Astrocyte (in vitro differentiated cells and primary cell): ENCODE data around the gene C1orf174. TPM values are rescaled to one million over a fixed set of nuclear protein-coding genes. Genes with fewer than 3 reads are reported as not detected.

ENCODE experiments used
- DNase-seq: peaks from one replicate; pipeline ENCODE4 v3.0.0-alpha.2; 2010; ENCODE audit warnings: low read depth
- FAIRE-seq: peaks from 2 replicates; lab custom pipeline; 2011; peaks lifted over from hg19 to GRCh38; lab: Jason Lieb, UNC
- H2AFZ ChIP-seq: 2 replicates; pipeline ENCODE4 v1.6.0; 2012; ENCODE audit warnings: low read depth, low read length, inconsistent platforms
- H3K27ac ChIP-seq: 2 replicates; pipeline ENCODE4 v1.5.1; 2011; ENCODE audit warnings: low read depth, low read length, inconsistent platforms
- H3K27me3 ChIP-seq: 2 replicates; pipeline ENCODE4 v1.6.0; 2011; ENCODE audit warnings: low read length, inconsistent platforms; ENCODE audit not compliant: insufficient read depth
- H3K36me3 ChIP-seq: 2 replicates; pipeline ENCODE4 v1.5.1; 2011; ENCODE audit warnings: low read length, inconsistent platforms; ENCODE audit not compliant: insufficient read depth
- H3K4me1 ChIP-seq: 2 replicates; pipeline ENCODE4 v1.5.1; 2011; ENCODE audit warnings: low read length, inconsistent platforms; ENCODE audit not compliant: insufficient read depth
- H3K4me2 ChIP-seq: 2 replicates; pipeline ENCODE4 v1.6.0; 2012; ENCODE audit warnings: low read length, inconsistent platforms
- H3K4me3 ChIP-seq: 2 replicates; pipeline ENCODE4 v1.5.1; 2011; ENCODE audit warnings: low read depth, mild to moderate bottlenecking, low read length, inconsistent platforms; ENCODE audit not compliant: insufficient read depth
- H3K79me2 ChIP-seq: 2 replicates; pipeline ENCODE4 v1.6.0; 2012; ENCODE audit warnings: mild to moderate bottlenecking, low read length, inconsistent platforms; ENCODE audit not compliant: insufficient read depth
- H3K9ac ChIP-seq: 2 replicates; pipeline ENCODE4 v1.6.0; 2012; ENCODE audit warnings: mild to moderate bottlenecking, low read length, inconsistent platforms
- H3K9me3 ChIP-seq: 2 replicates; pipeline ENCODE4 v1.5.1; 2012; ENCODE audit warnings: low read depth, mild to moderate bottlenecking, low read length, inconsistent platforms; ENCODE audit not compliant: insufficient read depth
- H4K20me1 ChIP-seq: 2 replicates; pipeline ENCODE4 v1.6.0; 2012; ENCODE audit warnings: low read length, inconsistent platforms; ENCODE audit not compliant: insufficient read depth
- H3K27ac Mint-ChIP-seq: one replicate; pipeline ENCODE4 v1.8.0; 2021; ENCODE audit warnings: mild to moderate bottlenecking, mixed read lengths; ENCODE audit not compliant: unreplicated experiment
- H3K27me3 Mint-ChIP-seq: one replicate; pipeline ENCODE4 v1.8.0; 2021; ENCODE audit warnings: low read depth, mixed read lengths; ENCODE audit not compliant: unreplicated experiment
- H3K36me3 Mint-ChIP-seq: one replicate; pipeline ENCODE4 v1.8.0; 2021; ENCODE audit warnings: low read depth, mixed read lengths; ENCODE audit not compliant: unreplicated experiment
- H3K4me1 Mint-ChIP-seq: one replicate; pipeline ENCODE4 v1.8.0; 2021; ENCODE audit warnings: low read depth, mixed read lengths; ENCODE audit not compliant: unreplicated experiment
- H3K4me3 Mint-ChIP-seq: one replicate; pipeline ENCODE4 v1.8.0; 2021; ENCODE audit warnings: mild to moderate bottlenecking, moderate library complexity, mixed read lengths; ENCODE audit not compliant: unreplicated experiment
- H3K9me3 Mint-ChIP-seq: one replicate; pipeline ENCODE4 v1.8.0; 2021; ENCODE audit warnings: mild to moderate bottlenecking, mixed read lengths; ENCODE audit not compliant: unreplicated experiment
- EZH2 ChIP-seq: IDR thresholded peaks from 2 replicates; pipeline ENCODE4 v1.6.1; 2012; ENCODE audit warnings: mild to moderate bottlenecking, low read length, inconsistent platforms; ENCODE audit not compliant: insufficient read depth
- total RNA-seq: library from RNA; stranded (reverse); gene quantifications from 2 replicates; pipeline ENCODE4 v1.2.1, GENCODE V29; 2021
- TF ChIP-seq, protein P1 (sequence below): IDR thresholded peaks from 2 replicates; pipeline ENCODE4 v1.5.1; 2011; ENCODE audit warnings: low read depth, mild to moderate bottlenecking, inconsistent platforms, low read length, moderate library complexity; ENCODE audit not compliant: insufficient read depth

C1orf174 gene
- total RNA-seq, 1 donor from 2014 or later: 26.1 TPM

DNA sequence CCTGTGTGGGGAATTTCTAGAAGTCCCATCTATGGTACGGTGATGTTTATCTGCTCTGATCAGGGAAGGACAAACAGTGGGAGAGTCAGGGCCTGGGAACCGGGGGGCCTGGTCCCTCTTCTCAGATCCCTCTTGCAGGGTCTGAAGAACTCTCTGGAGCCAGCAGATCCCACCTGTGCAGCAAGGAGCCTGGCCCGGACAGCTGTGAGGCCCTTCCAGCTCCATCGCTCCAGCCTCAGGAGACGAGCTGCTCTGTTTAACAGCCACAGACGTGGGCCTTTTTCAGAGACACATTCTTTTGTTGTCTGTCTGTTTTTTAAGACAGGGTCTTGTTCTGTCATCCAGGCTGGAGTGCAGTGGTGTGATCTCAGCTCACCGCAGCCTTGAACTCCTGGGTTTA, 14.5 kb downstream of the C1orf174 start:
- no peaks in the 10 kb centered on the region for H4K20me1 ChIP-seq
- H2AFZ ChIP-seq: no peak overlapping the region
- DNase-seq (no peak), FAIRE-seq (no peak)
- no peaks in the 10 kb centered on the region for H3K9me3 ChIP-seq
- TF ChIP-seq, protein P1, sequence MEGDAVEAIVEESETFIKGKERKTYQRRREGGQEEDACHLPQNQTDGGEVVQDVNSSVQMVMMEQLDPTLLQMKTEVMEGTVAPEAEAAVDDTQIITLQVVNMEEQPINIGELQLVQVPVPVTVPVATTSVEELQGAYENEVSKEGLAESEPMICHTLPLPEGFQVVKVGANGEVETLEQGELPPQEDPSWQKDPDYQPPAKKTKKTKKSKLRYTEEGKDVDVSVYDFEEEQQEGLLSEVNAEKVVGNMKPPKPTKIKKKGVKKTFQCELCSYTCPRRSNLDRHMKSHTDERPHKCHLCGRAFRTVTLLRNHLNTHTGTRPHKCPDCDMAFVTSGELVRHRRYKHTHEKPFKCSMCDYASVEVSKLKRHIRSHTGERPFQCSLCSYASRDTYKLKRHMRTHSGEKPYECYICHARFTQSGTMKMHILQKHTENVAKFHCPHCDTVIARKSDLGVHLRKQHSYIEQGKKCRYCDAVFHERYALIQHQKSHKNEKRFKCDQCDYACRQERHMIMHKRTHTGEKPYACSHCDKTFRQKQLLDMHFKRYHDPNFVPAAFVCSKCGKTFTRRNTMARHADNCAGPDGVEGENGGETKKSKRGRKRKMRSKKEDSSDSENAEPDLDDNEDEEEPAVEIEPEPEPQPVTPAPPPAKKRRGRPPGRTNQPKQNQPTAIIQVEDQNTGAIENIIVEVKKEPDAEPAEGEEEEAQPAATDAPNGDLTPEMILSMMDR: no peak
- TF ChIP-seq EZH2: no peak
- no peaks in the 10 kb centered on the region for H3K27me3 ChIP-seq
- H3K4me1 ChIP-seq: no peaks in the 10 kb centered on the region
- Mint-ChIP-seq H3K4me3 (no peak overlapping the region), H3K27me3 (no peaks in the 10 kb centered on the region), H3K27ac (no peak overlapping the region), H3K36me3 (peaks cover 19% of the 10 kb centered on the region), H3K4me1 (no peaks in the 10 kb centered on the region), H3K9me3 (peaks cover 2% of the 10 kb centered on the region)
- no peak overlapping the region for H3K4me2 ChIP-seq
- no peak overlapping the region for H3K27ac ChIP-seq
- H3K36me3 ChIP-seq: peaks cover 22% of the 10 kb centered on the region
- H3K9ac ChIP-seq: no peak overlapping the region
- H3K4me3 ChIP-seq: no peak overlapping the region
- H3K79me2 ChIP-seq: no peaks in the 10 kb centered on the region

DNA sequence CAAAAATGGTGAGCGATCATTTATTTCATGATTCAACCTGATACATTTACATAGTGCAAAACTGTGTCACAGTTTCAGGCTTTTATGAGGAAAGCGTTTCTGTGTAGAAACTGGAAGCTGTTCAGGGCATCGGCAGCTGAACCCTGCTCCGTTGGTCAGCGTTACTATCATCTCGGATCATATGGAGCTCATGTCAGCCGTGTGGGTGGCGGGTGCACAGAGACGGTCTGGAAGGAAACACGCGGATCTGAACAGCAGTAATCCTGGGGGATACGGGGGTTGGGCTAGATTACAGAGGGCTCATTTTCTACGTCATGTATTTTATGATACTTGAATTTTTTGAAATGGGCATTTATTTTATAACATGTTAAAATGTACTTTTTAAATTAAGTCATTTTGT, 15.1 kb downstream of the C1orf174 start:
- Histone ChIP-seq H3K36me3 (peaks cover 16% of the 10 kb centered on the region), H4K20me1 (no peaks in the 10 kb centered on the region), H3K9ac (no peak overlapping the region), H3K4me3 (no peak overlapping the region), H3K4me1 (no peaks in the 10 kb centered on the region), H3K27me3 (no peaks in the 10 kb centered on the region), H3K27ac (no peak overlapping the region), H3K4me2 (no peak overlapping the region), H3K9me3 (no peaks in the 10 kb centered on the region), H3K79me2 (no peaks in the 10 kb centered on the region), H2AFZ (no peak overlapping the region)
- H3K4me1 Mint-ChIP-seq: no peaks in the 10 kb centered on the region
- DNase-seq: no peak
- H3K27me3 Mint-ChIP-seq: no peaks in the 10 kb centered on the region
- no peak for TF ChIP-seq EZH2
- TF ChIP-seq, protein P1: no peak
- no peak overlapping the region for H3K27ac Mint-ChIP-seq
- peaks cover 2% of the 10 kb centered on the region for H3K9me3 Mint-ChIP-seq
- H3K4me3 Mint-ChIP-seq: no peak overlapping the region
- H3K36me3 Mint-ChIP-seq: peaks cover 19% of the 10 kb centered on the region
- no peak for FAIRE-seq

DNA sequence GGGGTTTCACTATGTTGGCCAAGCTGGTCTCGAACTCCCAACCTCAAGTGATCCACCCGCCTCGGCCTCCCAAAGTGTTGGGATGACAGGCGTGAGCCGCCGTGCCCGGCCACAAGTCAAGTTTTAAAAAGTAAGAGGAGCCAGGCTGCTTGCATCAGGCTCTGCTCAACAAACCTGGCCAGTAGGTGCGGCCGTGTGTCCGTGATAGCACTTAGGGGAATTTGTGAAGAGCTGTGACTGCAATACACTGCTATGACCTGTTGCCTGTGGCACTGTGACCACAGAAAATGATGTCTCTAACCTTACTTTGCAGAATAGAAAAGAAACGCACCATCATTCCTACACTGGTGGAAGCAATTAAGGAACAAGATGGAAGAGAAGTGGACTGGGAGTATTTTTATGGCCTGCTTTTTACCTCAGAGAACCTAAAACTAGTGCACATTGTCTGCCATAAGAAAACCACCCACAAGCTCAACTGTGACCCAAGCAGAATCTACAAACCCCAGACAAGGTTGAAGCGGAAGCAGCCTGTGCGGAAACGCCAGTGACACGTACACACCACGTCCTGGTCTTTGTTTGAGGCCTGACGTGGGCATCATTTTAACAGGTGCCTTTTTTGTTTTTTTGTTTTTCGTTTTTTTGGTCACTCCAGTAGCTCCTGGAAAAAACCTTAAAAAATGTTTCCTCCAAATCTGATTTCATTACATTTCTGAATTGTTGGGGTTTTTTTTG, 16.7 kb downstream of the C1orf174 start:
- Mint-ChIP-seq H3K27me3 (no peaks in the 10 kb centered on the region), H3K36me3 (peaks cover 34% of the 10 kb centered on the region), H3K9me3 (peaks cover 13% of the 10 kb centered on the region), H3K4me1 (no peaks in the 10 kb centered on the region), H3K4me3 (no peak overlapping the region), H3K27ac (no peak overlapping the region)
- no peak for DNase-seq
- Histone ChIP-seq H3K79me2 (no peaks in the 10 kb centered on the region), H3K4me2 (no peak overlapping the region), H3K4me3 (no peak overlapping the region), H3K27ac (no peak overlapping the region), H3K9me3 (no peaks in the 10 kb centered on the region), H3K4me1 (no peaks in the 10 kb centered on the region), H2AFZ (no peak overlapping the region), H3K36me3 (peaks cover 12% of the 10 kb centered on the region), H4K20me1 (no peaks in the 10 kb centered on the region), H3K27me3 (no peaks in the 10 kb centered on the region), H3K9ac (no peak overlapping the region)
- TF ChIP-seq EZH2: no peak
- TF ChIP-seq, protein P1: no peak
- no peak for FAIRE-seq
